Kidney epithelial cell (primary cell): Measurements from ENCODE around the gene TRIM65. TPM values are rescaled to one million over a fixed set of nuclear protein-coding genes. Genes with fewer than 3 reads are reported as not detected.
"Not testable (repeated sequence)": the region's sequence is repeated elsewhere in the genome, so short reads cannot be mapped to it uniquely, and the experiment has no call there.

Experiments used
- DNase-seq: peaks from one replicate; pipeline ENCODE4 v3.0.0-alpha.2; 2010; ENCODE audit warnings: low read depth
- H3K27me3 ChIP-seq: 2 replicates; pipeline ENCODE4 v1.6.0; 2011; ENCODE audit warnings: low read length; ENCODE audit not compliant: control insufficient read depth, insufficient read depth
- H3K36me3 ChIP-seq: 2 replicates; pipeline ENCODE4 v1.5.1; 2011; ENCODE audit warnings: low read length; ENCODE audit not compliant: control insufficient read depth, insufficient read depth
- H3K4me3 ChIP-seq: 2 replicates; pipeline ENCODE4 v1.5.1; 2011; ENCODE audit warnings: low read depth, mild to moderate bottlenecking, control low read depth, low read length
- total RNA-seq: library from RNA; depleted of rRNA; stranded (reverse); fragments of >200 nt; gene quantifications from 2 replicates; pipeline ENCODE4 v1.2.3, GENCODE V29; 2015
- TF ChIP-seq, protein P1 (sequence below): IDR thresholded peaks from 2 replicates; pipeline ENCODE4 v1.5.1; 2011; ENCODE audit warnings: mild to moderate bottlenecking, moderate library complexity, low read length, control low read depth, inconsistent platforms; ENCODE audit not compliant: insufficient read depth, poor library complexity, severe bottlenecking

The TRIM65 gene
- total RNA-seq, 1 donor from 2014 or later, result 31.8 TPM

DNA sequence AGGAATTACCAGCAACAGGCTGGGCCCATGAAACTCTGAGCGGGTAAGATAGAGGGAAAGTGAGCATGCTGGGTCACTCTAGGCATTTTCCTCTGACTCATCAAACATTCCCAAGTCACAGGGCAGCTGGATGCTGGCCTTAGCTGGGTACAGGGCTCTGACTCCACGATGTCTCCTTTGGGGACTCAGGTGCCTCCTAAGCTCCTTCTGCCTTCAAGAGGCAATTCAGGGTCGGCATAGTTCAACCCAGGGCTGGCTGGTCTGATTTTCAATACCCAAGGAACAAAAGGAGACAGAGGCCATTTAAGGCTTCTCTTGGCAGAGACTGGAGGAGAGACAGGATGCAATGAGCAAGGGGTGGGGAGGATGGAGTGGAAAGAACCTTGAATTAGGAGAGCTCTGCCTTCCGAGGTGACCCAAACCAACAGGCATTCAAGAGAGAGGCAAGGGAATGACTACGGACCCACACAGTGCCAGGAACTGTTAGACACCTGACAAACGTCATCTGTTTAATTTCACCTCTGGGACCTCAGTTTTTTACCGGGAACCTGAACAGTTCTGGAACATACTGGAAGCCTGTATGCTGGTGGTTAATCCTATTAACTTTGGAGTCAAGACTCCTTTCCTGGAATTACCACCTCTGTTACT lies 42.5 kb downstream of the TRIM65 start:
- H3K27me3 ChIP-seq, result no peaks in the 10 kb centered on the region
- no peak for DNase-seq
- TF ChIP-seq, protein P1, sequence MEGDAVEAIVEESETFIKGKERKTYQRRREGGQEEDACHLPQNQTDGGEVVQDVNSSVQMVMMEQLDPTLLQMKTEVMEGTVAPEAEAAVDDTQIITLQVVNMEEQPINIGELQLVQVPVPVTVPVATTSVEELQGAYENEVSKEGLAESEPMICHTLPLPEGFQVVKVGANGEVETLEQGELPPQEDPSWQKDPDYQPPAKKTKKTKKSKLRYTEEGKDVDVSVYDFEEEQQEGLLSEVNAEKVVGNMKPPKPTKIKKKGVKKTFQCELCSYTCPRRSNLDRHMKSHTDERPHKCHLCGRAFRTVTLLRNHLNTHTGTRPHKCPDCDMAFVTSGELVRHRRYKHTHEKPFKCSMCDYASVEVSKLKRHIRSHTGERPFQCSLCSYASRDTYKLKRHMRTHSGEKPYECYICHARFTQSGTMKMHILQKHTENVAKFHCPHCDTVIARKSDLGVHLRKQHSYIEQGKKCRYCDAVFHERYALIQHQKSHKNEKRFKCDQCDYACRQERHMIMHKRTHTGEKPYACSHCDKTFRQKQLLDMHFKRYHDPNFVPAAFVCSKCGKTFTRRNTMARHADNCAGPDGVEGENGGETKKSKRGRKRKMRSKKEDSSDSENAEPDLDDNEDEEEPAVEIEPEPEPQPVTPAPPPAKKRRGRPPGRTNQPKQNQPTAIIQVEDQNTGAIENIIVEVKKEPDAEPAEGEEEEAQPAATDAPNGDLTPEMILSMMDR, result no peak

DNA sequence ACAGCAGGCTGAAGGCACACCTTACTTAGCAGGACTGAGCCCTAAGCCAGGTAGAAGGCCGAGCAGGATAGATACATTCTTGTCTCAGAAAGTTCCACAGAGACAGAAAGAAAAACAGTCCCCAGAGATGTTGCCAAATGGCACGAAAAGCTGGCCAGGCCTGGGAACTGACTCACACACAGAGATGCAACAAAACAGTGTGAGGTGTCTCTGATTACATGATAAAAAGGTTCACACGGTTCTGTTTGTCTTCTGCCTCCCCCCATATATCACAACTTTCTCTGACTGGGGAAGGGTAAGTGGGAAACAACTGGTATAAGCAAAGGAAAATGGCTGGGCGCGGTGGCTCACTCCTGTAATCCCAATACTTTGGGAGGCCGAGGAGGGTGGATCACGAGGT lies 43.3 kb downstream of the TRIM65 start:
- TF ChIP-seq, protein P1, result no peak
- Histone ChIP-seq H3K36me3 (peaks cover 2% of the 10 kb centered on the region), H3K27me3 (no peaks in the 10 kb centered on the region), H3K4me3 (no peak overlapping the region)
- no peak for DNase-seq

More for the DNA sequence above, 42.5 kb downstream of the TRIM65 start:
- peak overlapping the region; percentile 53 for H3K4me3 ChIP-seq
- H3K36me3 ChIP-seq, result peaks cover 2% of the 10 kb centered on the region

DNA sequence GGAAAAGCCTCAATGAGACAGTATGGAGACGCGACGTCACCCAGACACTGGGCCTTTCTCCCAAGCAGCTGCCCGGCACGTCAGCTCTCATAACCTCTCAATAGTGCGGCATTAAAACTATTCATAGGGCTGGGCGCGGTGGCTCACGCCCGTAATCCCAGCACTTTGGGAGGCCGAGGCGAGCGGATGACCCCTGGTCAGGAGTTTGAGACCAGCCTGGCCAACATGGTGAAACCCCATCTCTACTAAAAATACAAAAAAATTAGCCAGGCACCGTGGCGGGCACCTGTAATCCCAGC lies 45.1 kb downstream of the TRIM65 start:
- DNase-seq, H3K27me3 ChIP-seq, H3K36me3 ChIP-seq: not testable (repeated sequence)

DNA sequence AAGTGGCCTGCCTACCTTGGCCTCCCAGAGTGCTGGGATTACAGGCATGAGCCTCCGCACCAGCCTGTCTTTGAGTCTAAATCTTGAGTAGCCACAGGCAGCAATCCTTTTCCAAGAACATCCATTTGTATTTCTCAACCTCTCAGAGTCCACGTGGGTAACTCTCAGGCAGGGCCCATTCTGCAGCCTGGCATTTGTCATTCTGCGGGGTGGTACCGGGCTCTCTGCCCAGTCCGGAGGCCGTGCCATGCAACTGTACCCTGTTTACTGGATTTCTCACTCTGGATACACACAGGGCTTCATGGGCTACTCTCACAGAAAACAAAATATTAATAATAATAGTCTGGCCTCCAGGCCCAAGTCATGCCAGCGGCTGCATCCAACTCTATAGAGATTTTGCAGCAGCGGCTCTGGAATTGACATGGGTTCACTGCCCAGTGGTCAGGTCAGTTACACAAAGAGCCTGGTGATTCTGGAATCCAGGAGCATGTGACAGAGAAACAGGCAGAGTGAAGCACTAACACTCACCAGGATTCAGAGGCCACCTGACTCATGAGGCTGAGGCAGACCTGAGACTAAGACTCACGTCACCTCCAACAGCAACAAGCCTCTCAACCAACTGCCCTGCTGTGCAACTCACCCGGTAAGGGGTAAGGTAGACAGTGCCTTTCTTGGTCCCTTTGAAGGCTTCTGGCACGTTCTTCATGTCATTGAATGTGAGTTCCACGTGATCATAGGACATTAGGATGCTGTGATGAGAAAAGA lies 45.6 kb downstream of the TRIM65 start:
- TF ChIP-seq, protein P1, result no peak
- peaks cover 5% of the 10 kb centered on the region for H3K36me3 ChIP-seq
- no peaks in the 10 kb centered on the region for H3K27me3 ChIP-seq
- DNase-seq, result no peak
- no peak overlapping the region for H3K4me3 ChIP-seq

More for the DNA sequence above, 45.1 kb downstream of the TRIM65 start:
- H3K4me3 ChIP-seq, result not testable (repeated sequence)

DNA sequence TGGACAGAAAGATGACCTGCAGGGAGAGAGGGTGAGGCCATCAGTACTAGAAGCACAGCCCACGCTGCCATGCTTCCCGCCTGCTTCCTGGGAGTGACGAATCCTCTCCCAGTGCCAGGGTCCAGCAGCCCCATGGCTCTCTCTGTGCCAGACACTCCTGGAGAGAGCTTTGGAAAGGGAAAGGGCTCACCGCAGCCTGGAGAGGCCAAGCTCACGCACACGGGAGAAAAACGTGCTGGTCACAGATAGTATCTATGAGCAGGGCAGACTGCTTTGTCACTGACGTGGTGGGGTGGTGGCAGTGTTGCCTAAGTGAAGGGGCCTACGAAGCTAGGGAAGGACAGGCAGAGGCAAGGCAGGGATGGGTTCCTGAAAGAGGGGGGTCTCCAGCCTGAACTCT lies 47.0 kb downstream of the TRIM65 start:
- Histone ChIP-seq H3K4me3 (no peak overlapping the region), H3K27me3 (no peaks in the 10 kb centered on the region), H3K36me3 (peaks cover 5% of the 10 kb centered on the region)
- DNase-seq, result no peak
- TF ChIP-seq, protein P1, result no peak

DNA sequence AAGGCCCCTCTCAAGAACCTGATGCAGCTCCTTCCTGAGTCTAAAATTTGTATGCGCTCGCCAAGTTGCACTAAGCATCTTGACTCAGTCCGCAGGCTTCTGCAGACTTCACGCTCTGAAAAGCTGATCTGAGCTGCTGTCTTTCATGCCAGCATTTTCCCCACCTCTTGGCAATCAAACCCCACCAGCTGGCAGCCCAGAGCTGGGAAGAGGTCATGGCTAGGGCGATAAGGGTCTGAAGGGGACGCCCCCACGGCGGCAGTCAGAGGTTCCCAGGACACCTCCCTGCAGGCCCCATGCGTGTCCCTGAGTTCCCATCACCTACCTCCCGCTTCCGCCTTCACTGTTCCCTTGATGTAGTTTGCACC lies 47.5 kb downstream of the TRIM65 start:
- no peak overlapping the region for H3K4me3 ChIP-seq
- H3K27me3 ChIP-seq, result no peaks in the 10 kb centered on the region
- TF ChIP-seq, protein P1, result no peak
- no peak for DNase-seq
- H3K36me3 ChIP-seq, result peaks cover 5% of the 10 kb centered on the region
